WTC11 (cell line): ENCODE measurements around the gene SGPP2. TPM values are rescaled to one million over a fixed set of nuclear protein-coding genes. Genes with fewer than 3 reads are reported as not detected.

Source experiments
- ATAC-seq: fragments of 200-7000 bp; cut with Tn5 transposase; 2 replicates; pipeline ENCODE4 v1.10.0; 2021; ENCODE audit warnings: mild to moderate bottlenecking, moderate library complexity
- CTCF ChIA-PET: fragments of 300-600 bp; sonication (Branson Sonifier 250); formaldehyde crosslinking; loops from one replicate; lab custom pipeline; 2021; ENCODE audit warnings: antibody characterized with exemption; lab: Charles Lee
- POLR2A ChIA-PET: fragments of 350-600 bp; sonication (Branson Sonifier 250); formaldehyde crosslinking; loops from one replicate; lab custom pipeline; 2021; ENCODE audit warnings: antibody characterized with exemption; lab: Charles Lee
- DNase-seq: peaks from one replicate; pipeline ENCODE4 v3.0.0; 2021; ENCODE audit warnings: low spot score
- H3K27ac Mint-ChIP-seq: 2 replicates; pipeline ENCODE4 v1.8.0; 2021; ENCODE audit warnings: mixed read lengths
- H3K27me3 Mint-ChIP-seq: 2 replicates; pipeline ENCODE4 v1.8.0; 2021; ENCODE audit warnings: low read depth, mild to moderate bottlenecking, moderate library complexity, mixed read lengths
- H3K36me3 Mint-ChIP-seq: 2 replicates; pipeline ENCODE4 v1.8.0; 2021; ENCODE audit warnings: mixed read lengths
- H3K4me1 Mint-ChIP-seq: 2 replicates; pipeline ENCODE4 v1.8.0; 2022; ENCODE audit warnings: mixed read lengths
- H3K4me3 Mint-ChIP-seq: 2 replicates; pipeline ENCODE4 v1.8.0; 2021; ENCODE audit warnings: mild to moderate bottlenecking, moderate library complexity, mixed read lengths
- H3K9me3 Mint-ChIP-seq: 2 replicates; pipeline ENCODE4 v1.8.0; 2021; ENCODE audit warnings: mixed read lengths
- FOXJ3 ChIP-seq: sonication (generic); formaldehyde crosslinking; IDR thresholded peaks from 2 replicates; pipeline ENCODE4 v1.9.0; 2021; ENCODE audit warnings: missing genetic modification reagents, mild to moderate bottlenecking, borderline replicate concordance
- HMGA2 ChIP-seq: fragments of 250-450 bp; sonication (Bioruptor Pico); IDR thresholded peaks from 2 replicates; pipeline ENCODE4 v1.4.0; 2021; ENCODE audit warnings: mild to moderate bottlenecking, moderate library complexity
- NFATC4 ChIP-seq: fragments of 250-450 bp; sonication (Bioruptor Pico); IDR thresholded peaks from 2 replicates; pipeline ENCODE4 v1.9.0; 2021; ENCODE audit warnings: mild to moderate bottlenecking
- NR2C2 ChIP-seq: sonication (generic); formaldehyde crosslinking; IDR thresholded peaks from 2 replicates; pipeline ENCODE4 v1.8.0; 2022; ENCODE audit warnings: mild to moderate bottlenecking, missing genetic modification reagents
- NR3C1 ChIP-seq: sonication (generic); formaldehyde crosslinking; conservative IDR thresholded peaks from 2 replicates; pipeline ENCODE4 v1.8.1; 2023; ENCODE audit warnings: low read depth, mild to moderate bottlenecking, missing genetic modification reagents
- RELA ChIP-seq: sonication (generic); formaldehyde crosslinking; IDR thresholded peaks from 2 replicates; pipeline ENCODE4 v1.8.1; 2022; ENCODE audit warnings: missing genetic modification reagents, mild to moderate bottlenecking, borderline replicate concordance
- TCF7 ChIP-seq: sonication (generic); formaldehyde crosslinking; IDR thresholded peaks from 2 replicates; pipeline ENCODE4 v1.8.0; 2022; ENCODE audit warnings: mild to moderate bottlenecking, low read depth, missing genetic modification reagents, moderate library complexity
- TEAD1 ChIP-seq: sonication (generic); formaldehyde crosslinking; IDR thresholded peaks from 2 replicates; pipeline ENCODE4 v1.8.0; 2022; ENCODE audit warnings: mild to moderate bottlenecking, missing genetic modification reagents
- ZBTB43 ChIP-seq: sonication (generic); formaldehyde crosslinking; IDR thresholded peaks from 2 replicates; pipeline ENCODE4 v1.8.1; 2023; ENCODE audit warnings: mild to moderate bottlenecking, missing genetic modification reagents
- ZNF138 ChIP-seq: sonication (generic); formaldehyde crosslinking; conservative IDR thresholded peaks from 2 replicates; pipeline ENCODE4 v1.8.1; 2022; ENCODE audit warnings: mild to moderate bottlenecking, moderate library complexity, missing genetic modification reagents
- ZNF396 ChIP-seq: fragments of 250-450 bp; sonication (Bioruptor Pico); IDR thresholded peaks from 2 replicates; pipeline ENCODE4 v1.8.0; 2021; ENCODE audit warnings: mild to moderate bottlenecking, moderate library complexity, borderline replicate concordance
- ZNF423 ChIP-seq: fragments of 250-450 bp; sonication (Bioruptor Pico); IDR thresholded peaks from 2 replicates; pipeline ENCODE4 v2.1.2; 2022; ENCODE audit warnings: mild to moderate bottlenecking, moderate library complexity
- ZNF671 ChIP-seq: fragments of 250-450 bp; sonication (Bioruptor Pico); IDR thresholded peaks from 2 replicates; pipeline ENCODE4 v1.8.0; 2021; ENCODE audit warnings: mild to moderate bottlenecking
- total RNA-seq: library from RNA; stranded (reverse); gene quantifications from 3 replicates; pipeline ENCODE4 v1.2.3, GENCODE V29; 2021
- TF ChIP-seq, protein P1 (sequence below): fragments of 250-450 bp; sonication (Bioruptor Pico); IDR thresholded peaks from 2 replicates; pipeline ENCODE4 v1.9.0; 2021; ENCODE audit warnings: mild to moderate bottlenecking
- TF ChIP-seq, protein P2 (sequence below): fragments of 250-450 bp; sonication (Bioruptor Pico); IDR thresholded peaks from 2 replicates; pipeline ENCODE4 v1.8.0; 2021; ENCODE audit warnings: mild to moderate bottlenecking
- TF ChIP-seq, protein P3 (sequence below): sonication (generic); formaldehyde crosslinking; IDR thresholded peaks from 2 replicates; pipeline ENCODE4 v1.8.1; 2022; ENCODE audit warnings: mild to moderate bottlenecking, moderate library complexity, missing genetic modification reagents
- TF ChIP-seq, protein P4 (sequence below): sonication (generic); formaldehyde crosslinking; IDR thresholded peaks from 2 replicates; pipeline ENCODE4 v1.8.1; 2022; ENCODE audit warnings: low read depth, missing genetic modification reagents, borderline replicate concordance
- TF ChIP-seq, protein P5 (sequence below): sonication (generic); formaldehyde crosslinking; IDR thresholded peaks from 2 replicates; pipeline ENCODE4 v1.8.0; 2022; ENCODE audit warnings: mild to moderate bottlenecking, missing genetic modification reagents
- TF ChIP-seq, protein P6 (sequence below): sonication (generic); formaldehyde crosslinking; IDR thresholded peaks from 2 replicates; pipeline ENCODE4 v1.8.0; 2023; ENCODE audit warnings: missing genetic modification reagents, mild to moderate bottlenecking, borderline replicate concordance

SGPP2 gene
- total RNA-seq, 1 experiment from 2014 or later: 0.07 TPM

GRCh38 chr2:222452422-222452950, 28.1 kb downstream of the SGPP2 start (continued):
- TF ChIP-seq, protein P1, sequence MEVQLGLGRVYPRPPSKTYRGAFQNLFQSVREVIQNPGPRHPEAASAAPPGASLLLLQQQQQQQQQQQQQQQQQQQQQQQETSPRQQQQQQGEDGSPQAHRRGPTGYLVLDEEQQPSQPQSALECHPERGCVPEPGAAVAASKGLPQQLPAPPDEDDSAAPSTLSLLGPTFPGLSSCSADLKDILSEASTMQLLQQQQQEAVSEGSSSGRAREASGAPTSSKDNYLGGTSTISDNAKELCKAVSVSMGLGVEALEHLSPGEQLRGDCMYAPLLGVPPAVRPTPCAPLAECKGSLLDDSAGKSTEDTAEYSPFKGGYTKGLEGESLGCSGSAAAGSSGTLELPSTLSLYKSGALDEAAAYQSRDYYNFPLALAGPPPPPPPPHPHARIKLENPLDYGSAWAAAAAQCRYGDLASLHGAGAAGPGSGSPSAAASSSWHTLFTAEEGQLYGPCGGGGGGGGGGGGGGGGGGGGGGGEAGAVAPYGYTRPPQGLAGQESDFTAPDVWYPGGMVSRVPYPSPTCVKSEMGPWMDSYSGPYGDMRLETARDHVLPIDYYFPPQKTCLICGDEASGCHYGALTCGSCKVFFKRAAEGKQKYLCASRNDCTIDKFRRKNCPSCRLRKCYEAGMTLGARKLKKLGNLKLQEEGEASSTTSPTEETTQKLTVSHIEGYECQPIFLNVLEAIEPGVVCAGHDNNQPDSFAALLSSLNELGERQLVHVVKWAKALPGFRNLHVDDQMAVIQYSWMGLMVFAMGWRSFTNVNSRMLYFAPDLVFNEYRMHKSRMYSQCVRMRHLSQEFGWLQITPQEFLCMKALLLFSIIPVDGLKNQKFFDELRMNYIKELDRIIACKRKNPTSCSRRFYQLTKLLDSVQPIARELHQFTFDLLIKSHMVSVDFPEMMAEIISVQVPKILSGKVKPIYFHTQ (CRISPR knock-in tag): no peak
- TF ChIP-seq, protein P2, sequence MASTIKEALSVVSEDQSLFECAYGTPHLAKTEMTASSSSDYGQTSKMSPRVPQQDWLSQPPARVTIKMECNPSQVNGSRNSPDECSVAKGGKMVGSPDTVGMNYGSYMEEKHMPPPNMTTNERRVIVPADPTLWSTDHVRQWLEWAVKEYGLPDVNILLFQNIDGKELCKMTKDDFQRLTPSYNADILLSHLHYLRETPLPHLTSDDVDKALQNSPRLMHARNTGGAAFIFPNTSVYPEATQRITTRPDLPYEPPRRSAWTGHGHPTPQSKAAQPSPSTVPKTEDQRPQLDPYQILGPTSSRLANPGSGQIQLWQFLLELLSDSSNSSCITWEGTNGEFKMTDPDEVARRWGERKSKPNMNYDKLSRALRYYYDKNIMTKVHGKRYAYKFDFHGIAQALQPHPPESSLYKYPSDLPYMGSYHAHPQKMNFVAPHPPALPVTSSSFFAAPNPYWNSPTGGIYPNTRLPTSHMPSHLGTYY: no peak
- TF ChIP-seq HMGA2 (CRISPR knock-in tag): no peak
- TF ChIP-seq TCF7 (CRISPR knock-in tag): no peak
- TF ChIP-seq, protein P3, sequence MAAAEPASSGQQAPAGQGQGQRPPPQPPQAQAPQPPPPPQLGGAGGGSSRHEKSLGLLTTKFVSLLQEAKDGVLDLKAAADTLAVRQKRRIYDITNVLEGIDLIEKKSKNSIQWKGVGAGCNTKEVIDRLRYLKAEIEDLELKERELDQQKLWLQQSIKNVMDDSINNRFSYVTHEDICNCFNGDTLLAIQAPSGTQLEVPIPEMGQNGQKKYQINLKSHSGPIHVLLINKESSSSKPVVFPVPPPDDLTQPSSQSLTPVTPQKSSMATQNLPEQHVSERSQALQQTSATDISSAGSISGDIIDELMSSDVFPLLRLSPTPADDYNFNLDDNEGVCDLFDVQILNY: no peak
- no peak for TF ChIP-seq ZBTB43 (CRISPR knock-in tag)
- TF ChIP-seq, protein P4, sequence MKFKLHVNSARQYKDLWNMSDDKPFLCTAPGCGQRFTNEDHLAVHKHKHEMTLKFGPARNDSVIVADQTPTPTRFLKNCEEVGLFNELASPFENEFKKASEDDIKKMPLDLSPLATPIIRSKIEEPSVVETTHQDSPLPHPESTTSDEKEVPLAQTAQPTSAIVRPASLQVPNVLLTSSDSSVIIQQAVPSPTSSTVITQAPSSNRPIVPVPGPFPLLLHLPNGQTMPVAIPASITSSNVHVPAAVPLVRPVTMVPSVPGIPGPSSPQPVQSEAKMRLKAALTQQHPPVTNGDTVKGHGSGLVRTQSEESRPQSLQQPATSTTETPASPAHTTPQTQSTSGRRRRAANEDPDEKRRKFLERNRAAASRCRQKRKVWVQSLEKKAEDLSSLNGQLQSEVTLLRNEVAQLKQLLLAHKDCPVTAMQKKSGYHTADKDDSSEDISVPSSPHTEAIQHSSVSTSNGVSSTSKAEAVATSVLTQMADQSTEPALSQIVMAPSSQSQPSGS (CRISPR knock-in tag): no peak
- TF ChIP-seq NFATC4: no peak
- no peak for TF ChIP-seq FOXJ3 (CRISPR knock-in tag)
- TF ChIP-seq ZNF138 (CRISPR knock-in tag): no peak
- TF ChIP-seq ZNF396: no peak

DNA sequence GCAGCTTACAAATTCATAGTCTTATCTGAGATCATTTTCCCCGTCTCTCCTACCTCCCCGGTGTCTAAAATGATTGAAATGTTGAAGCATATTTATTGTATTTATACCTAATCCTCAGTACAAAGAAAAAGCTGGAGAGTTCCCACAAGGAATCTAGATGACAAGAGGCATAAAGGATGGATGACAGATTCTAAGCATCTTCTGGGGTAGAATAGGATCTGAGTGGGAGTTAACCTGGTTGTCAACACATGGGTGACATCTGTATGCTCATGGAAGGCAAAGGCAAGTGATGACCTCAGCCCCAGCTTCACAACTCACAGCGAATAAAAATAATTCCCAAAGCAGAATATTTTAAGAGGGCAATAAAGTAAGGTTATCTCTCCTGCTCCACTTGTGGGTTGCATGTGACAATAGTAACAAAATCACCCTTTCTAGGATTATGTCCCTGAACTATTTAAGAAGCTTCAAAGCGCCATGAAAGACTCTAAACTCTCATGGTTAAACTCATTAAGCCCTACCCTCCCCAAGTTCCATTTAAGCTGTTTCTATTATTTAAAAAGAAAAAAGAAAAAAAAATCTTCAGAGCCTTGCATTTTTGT, 32.2 kb downstream of the SGPP2 start:
- ChIA-PET CTCF (interaction anchor here (1.1 kb wide), 1 partner anchor 139 kb away, joined by 3 read pairs; no protein-coding TSS in a partner anchor), POLR2A (no interaction called here)
- peaks cover 17% of the 10 kb centered on the region for H3K27me3 Mint-ChIP-seq
- TF ChIP-seq ZNF423 (CRISPR knock-in tag) (no peak), RELA (CRISPR knock-in tag) (no peak), TEAD1 (no peak), NR3C1 (no peak)
- H3K4me3 Mint-ChIP-seq: no peak overlapping the region
- ATAC-seq: no peak
- H3K9me3 Mint-ChIP-seq: peaks cover 10% of the 10 kb centered on the region
- H3K36me3 Mint-ChIP-seq: peaks cover 4% of the 10 kb centered on the region; the same call in 1 of the 2 replicates
- H3K27ac Mint-ChIP-seq: no peak overlapping the region
- peaks cover 6% of the 10 kb centered on the region for H3K4me1 Mint-ChIP-seq
- no peak for DNase-seq

- H3K27ac Mint-ChIP-seq: no peak overlapping the region
- no peak for ATAC-seq
- peaks cover 14% of the 10 kb centered on the region for H3K36me3 Mint-ChIP-seq
- no peak for DNase-seq
- CTCF ChIA-PET: no interaction called here
- POLR2A ChIA-PET: no interaction called here
- peaks cover 26% of the 10 kb centered on the region for H3K9me3 Mint-ChIP-seq
- no peak overlapping the region for H3K4me3 Mint-ChIP-seq
- H3K4me1 Mint-ChIP-seq: 0 out of 2 replicates have a peak, but pooled peaks cover 6% of the 10 kb centered on the region
- H3K27me3 Mint-ChIP-seq: peaks cover 42% of the 10 kb centered on the region
- no peak for TF ChIP-seq NR2C2 (CRISPR knock-in tag)
- TF ChIP-seq, protein P5, sequence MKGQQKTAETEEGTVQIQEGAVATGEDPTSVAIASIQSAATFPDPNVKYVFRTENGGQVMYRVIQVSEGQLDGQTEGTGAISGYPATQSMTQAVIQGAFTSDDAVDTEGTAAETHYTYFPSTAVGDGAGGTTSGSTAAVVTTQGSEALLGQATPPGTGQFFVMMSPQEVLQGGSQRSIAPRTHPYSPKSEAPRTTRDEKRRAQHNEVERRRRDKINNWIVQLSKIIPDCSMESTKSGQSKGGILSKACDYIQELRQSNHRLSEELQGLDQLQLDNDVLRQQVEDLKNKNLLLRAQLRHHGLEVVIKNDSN (CRISPR knock-in tag): no peak
- TF ChIP-seq, protein P6, sequence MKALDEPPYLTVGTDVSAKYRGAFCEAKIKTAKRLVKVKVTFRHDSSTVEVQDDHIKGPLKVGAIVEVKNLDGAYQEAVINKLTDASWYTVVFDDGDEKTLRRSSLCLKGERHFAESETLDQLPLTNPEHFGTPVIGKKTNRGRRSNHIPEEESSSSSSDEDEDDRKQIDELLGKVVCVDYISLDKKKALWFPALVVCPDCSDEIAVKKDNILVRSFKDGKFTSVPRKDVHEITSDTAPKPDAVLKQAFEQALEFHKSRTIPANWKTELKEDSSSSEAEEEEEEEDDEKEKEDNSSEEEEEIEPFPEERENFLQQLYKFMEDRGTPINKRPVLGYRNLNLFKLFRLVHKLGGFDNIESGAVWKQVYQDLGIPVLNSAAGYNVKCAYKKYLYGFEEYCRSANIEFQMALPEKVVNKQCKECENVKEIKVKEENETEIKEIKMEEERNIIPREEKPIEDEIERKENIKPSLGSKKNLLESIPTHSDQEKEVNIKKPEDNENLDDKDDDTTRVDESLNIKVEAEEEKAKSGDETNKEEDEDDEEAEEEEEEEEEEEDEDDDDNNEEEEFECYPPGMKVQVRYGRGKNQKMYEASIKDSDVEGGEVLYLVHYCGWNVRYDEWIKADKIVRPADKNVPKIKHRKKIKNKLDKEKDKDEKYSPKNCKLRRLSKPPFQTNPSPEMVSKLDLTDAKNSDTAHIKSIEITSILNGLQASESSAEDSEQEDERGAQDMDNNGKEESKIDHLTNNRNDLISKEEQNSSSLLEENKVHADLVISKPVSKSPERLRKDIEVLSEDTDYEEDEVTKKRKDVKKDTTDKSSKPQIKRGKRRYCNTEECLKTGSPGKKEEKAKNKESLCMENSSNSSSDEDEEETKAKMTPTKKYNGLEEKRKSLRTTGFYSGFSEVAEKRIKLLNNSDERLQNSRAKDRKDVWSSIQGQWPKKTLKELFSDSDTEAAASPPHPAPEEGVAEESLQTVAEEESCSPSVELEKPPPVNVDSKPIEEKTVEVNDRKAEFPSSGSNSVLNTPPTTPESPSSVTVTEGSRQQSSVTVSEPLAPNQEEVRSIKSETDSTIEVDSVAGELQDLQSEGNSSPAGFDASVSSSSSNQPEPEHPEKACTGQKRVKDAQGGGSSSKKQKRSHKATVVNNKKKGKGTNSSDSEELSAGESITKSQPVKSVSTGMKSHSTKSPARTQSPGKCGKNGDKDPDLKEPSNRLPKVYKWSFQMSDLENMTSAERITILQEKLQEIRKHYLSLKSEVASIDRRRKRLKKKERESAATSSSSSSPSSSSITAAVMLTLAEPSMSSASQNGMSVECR (CRISPR knock-in tag): no peak
- TF ChIP-seq ZNF671 (CRISPR knock-in tag): no peak
- TF ChIP-seq, protein P4 (CRISPR knock-in tag): no peak
Observed at GRCh38 chr2:222459983-222460382, 35.6 kb downstream of the SGPP2 start.
